ENCODE results near the gene OR52B2.

The OR52B2 gene

GRCh38 chr11:6170226-6170625, at the start of gene OR52B2:
OR52B2 (minus strand) TSS chr11:6170326; CDS start chr11:6170326, 0 bp downstream.
- no peak for DNase-seq (ENCODE audit: low read depth in 2 of 3, low spot score in 1 of 3)

GRCh38 chr11:6219359-6219758, 49.2 kb upstream of the OR52B2 start:
- DNase-seq (ENCODE audit: low read depth in 2 of 3, low spot score in 1 of 3): no peak

GRCh38 chr11:6217722-6218121, 47.6 kb upstream of the OR52B2 start:
- no peak for DNase-seq (ENCODE audit: low read depth in 2 of 3, low spot score in 1 of 3)

GRCh38 chr11:6216501-6216900, 46.4 kb upstream of the OR52B2 start:
- no peak for DNase-seq (ENCODE audit: low read depth in 2 of 3, low spot score in 1 of 3)

GRCh38 chr11:6214530-6214929, 44.4 kb upstream of the OR52B2 start:
- DNase-seq (ENCODE audit: low read depth in 2 of 3, low spot score in 1 of 3): no peak

- no peak for DNase-seq (ENCODE audit: low read depth in 2 of 3, low spot score in 1 of 3)
Observed at GRCh38 chr11:6210274-6210955, 40.3 kb upstream of the OR52B2 start.

GRCh38 chr11:6209801-6210200, 39.7 kb upstream of the OR52B2 start:
- no peak for DNase-seq (ENCODE audit: low read depth in 2 of 3, low spot score in 1 of 3)

GRCh38 chr11:6206456-6207180, 36.5 kb upstream of the OR52B2 start:
- DNase-seq (ENCODE audit: low read depth in 2 of 3, low spot score in 1 of 3): no peak

GRCh38 chr11:6205366-6205765, 35.2 kb upstream of the OR52B2 start, which contains the start of gene C11orf42:
C11orf42 (plus strand) TSS chr11:6205557; CDS start chr11:6205616, 59 bp downstream.
- no peak for DNase-seq (ENCODE audit: low read depth in 2 of 3, low spot score in 1 of 3)

- DNase-seq (ENCODE audit: low read depth in 2 of 3, low spot score in 1 of 3): no peak
Observed at GRCh38 chr11:6204706-6205105, 34.6 kb upstream of the OR52B2 start.

GRCh38 chr11:6203327-6203726, 33.2 kb upstream of the OR52B2 start:
- DNase-seq (ENCODE audit: low read depth in 2 of 3, low spot score in 1 of 3): no peak

- DNase-seq (ENCODE audit: low read depth in 2 of 3, low spot score in 1 of 3): no peak
Observed at GRCh38 chr11:6202041-6202440, 31.9 kb upstream of the OR52B2 start.

- no peak for DNase-seq (ENCODE audit: low read depth in 2 of 3, low spot score in 1 of 3)
Observed at GRCh38 chr11:6201481-6201880, 31.4 kb upstream of the OR52B2 start.

- no peak for DNase-seq (ENCODE audit: low read depth in 2 of 3, low spot score in 1 of 3)
Observed at GRCh38 chr11:6200975-6201374, 30.8 kb upstream of the OR52B2 start.

- DNase-seq (ENCODE audit: low read depth in 2 of 3, low spot score in 1 of 3): no peak
Observed at GRCh38 chr11:6199174-6199810, 29.2 kb upstream of the OR52B2 start, which contains the start of gene OR52W1. OR52W1 (plus strand) TSS chr11:6199224; CDS start chr11:6199224, 0 bp downstream.

GRCh38 chr11:6197466-6198200, 27.5 kb upstream of the OR52B2 start:
- DNase-seq (ENCODE audit: low read depth in 2 of 3, low spot score in 1 of 3): no peak

- no peak for DNase-seq (ENCODE audit: low read depth in 2 of 3, low spot score in 1 of 3)
Observed at GRCh38 chr11:6196396-6196795, 26.3 kb upstream of the OR52B2 start.

GRCh38 chr11:6194065-6194581, 24.0 kb upstream of the OR52B2 start:
- no peak for DNase-seq (ENCODE audit: low read depth in 2 of 3, low spot score in 1 of 3)

GRCh38 chr11:6191742-6192141, 21.6 kb upstream of the OR52B2 start:
- no peak for DNase-seq (ENCODE audit: low read depth in 2 of 3, low spot score in 1 of 3)

GRCh38 chr11:6175440-6175839, 5.3 kb upstream of the OR52B2 start:
- DNase-seq (ENCODE audit: low read depth in 2 of 3, low spot score in 1 of 3): no peak
